Left renal pelvis (tissue), 4 donors: Measurements from ENCODE around the gene CYTH1. TPM values are rescaled to one million over a fixed set of nuclear protein-coding genes. Genes with fewer than 3 reads are reported as not detected.

Source experiments
- DNase-seq, 4 donors: peaks; one replicate each; pipeline ENCODE4 v3.0.0-alpha.2; 2013; ENCODE audit warnings: low read depth in 4 of 4, low spot score in 3 of 4
- polyA plus RNA-seq, 4 donors: library from polyadenylated mRNA; unstranded; fragments of 120-200 nt; gene quantifications; one replicate each; pipeline ENCODE4 v1.2.1, GENCODE V29; 2013; ENCODE audit not compliant: insufficient read length in 4 of 4

CYTH1 gene
- polyA plus RNA-seq, 4 donors = 20.4 to 25.6 (median 24.9) TPM

GRCh38 chr17:78719630-78720298, 62.3 kb downstream of the CYTH1 start:
- DNase-seq = no peak

GRCh38 chr17:78718575-78719208, 63.4 kb downstream of the CYTH1 start:
- DNase-seq = no peak

GRCh38 chr17:78717431-78717980, 64.6 kb downstream of the CYTH1 start:
- DNase-seq = no peak

- DNase-seq = no peak
Observed at GRCh38 chr17:78716814-78717393, 65.2 kb downstream of the CYTH1 start.

- DNase-seq = no peak
Observed at GRCh38 chr17:78716292-78716691, 65.8 kb downstream of the CYTH1 start.

GRCh38 chr17:78715876-78716275, 66.2 kb downstream of the CYTH1 start:
- no peak for DNase-seq

GRCh38 chr17:78715000-78715771, 66.9 kb downstream of the CYTH1 start:
- DNase-seq = no peak

- DNase-seq = no peak
Observed at GRCh38 chr17:78714534-78714933, 67.5 kb downstream of the CYTH1 start.

GRCh38 chr17:78712043-78712442, 70.0 kb downstream of the CYTH1 start:
- no peak for DNase-seq

- no peak for DNase-seq
Observed at GRCh38 chr17:78710607-78711006, 71.5 kb downstream of the CYTH1 start.

GRCh38 chr17:78709751-78710181, 72.3 kb downstream of the CYTH1 start:
- DNase-seq = no peak

- DNase-seq = no peak
Observed at GRCh38 chr17:78709119-78709681, 72.9 kb downstream of the CYTH1 start.

GRCh38 chr17:78708510-78708973, 73.5 kb downstream of the CYTH1 start:
- no peak for DNase-seq

GRCh38 chr17:78707923-78708322, 74.2 kb downstream of the CYTH1 start:
- no peak for DNase-seq

GRCh38 chr17:78707016-78707415, 75.1 kb downstream of the CYTH1 start:
- no peak for DNase-seq

- no peak for DNase-seq
Observed at GRCh38 chr17:78706271-78706915, 75.7 kb downstream of the CYTH1 start.

- no peak for DNase-seq
Observed at GRCh38 chr17:78705071-78705470, 77.0 kb downstream of the CYTH1 start.

GRCh38 chr17:78704594-78704993, 77.5 kb downstream of the CYTH1 start:
- DNase-seq = no peak

- no peak for DNase-seq
Observed at GRCh38 chr17:78697554-78698343, 84.3 kb downstream of the CYTH1 start.
